Ishikawa (cell line): ENCODE results near the gene TRAPPC12.

Experiments
- CEBPB ChIP-seq: IDR thresholded peaks from 2 replicates; pipeline ENCODE4 v1.6.1; 2012
- CREB1 ChIP-seq: IDR thresholded peaks from 2 replicates; pipeline ENCODE4 v1.6.1; 2012; ENCODE audit warnings: low read depth
- EGR1 ChIP-seq: IDR thresholded peaks from 2 replicates; pipeline ENCODE4 v1.6.1; 2012
- EP300 ChIP-seq: IDR thresholded peaks from 2 replicates; pipeline ENCODE4 v1.6.1; 2012; ENCODE audit warnings: borderline replicate concordance
- FOXM1 ChIP-seq: IDR thresholded peaks from 2 replicates; pipeline ENCODE4 v1.6.1; 2012; ENCODE audit warnings: low read depth, borderline replicate concordance
- NFIC ChIP-seq: IDR thresholded peaks from 2 replicates; pipeline ENCODE4 v1.6.1; 2012
- RAD21 ChIP-seq: IDR thresholded peaks from 2 replicates; pipeline ENCODE4 v1.6.1; 2012; ENCODE audit warnings: low read depth
- TAF1 ChIP-seq: IDR thresholded peaks from 2 replicates; pipeline ENCODE4 v1.6.1; 2012; ENCODE audit warnings: low read depth, mild to moderate bottlenecking
- TCF12 ChIP-seq: IDR thresholded peaks from 2 replicates; pipeline ENCODE4 v1.6.1; 2012; ENCODE audit warnings: low read depth
- TEAD4 ChIP-seq: IDR thresholded peaks from 2 replicates; pipeline ENCODE4 v1.6.1; 2012
- USF1 ChIP-seq: IDR thresholded peaks from 2 replicates; pipeline ENCODE4 v1.6.1; 2012
- YY1 ChIP-seq: IDR thresholded peaks from 2 replicates; pipeline ENCODE4 v1.6.1; 2012; ENCODE audit warnings: low read depth
- ZBTB7A ChIP-seq: IDR thresholded peaks from 2 replicates; pipeline ENCODE4 v1.6.1; 2012; ENCODE audit warnings: low read depth
- TF ChIP-seq, protein P1 (sequence below): IDR thresholded peaks from 2 replicates; pipeline ENCODE4 v1.6.1; 2012
- TF ChIP-seq, protein P2 (sequence below): IDR thresholded peaks from 2 replicates; pipeline ENCODE4 v1.6.1; 2012; ENCODE audit warnings: low read depth, mild to moderate bottlenecking

The TRAPPC12 gene

GRCh38 chr2:3454802-3455201, 75.3 kb downstream of the TRAPPC12 start:
- TF ChIP-seq NFIC (no peak), EP300 (no peak), ZBTB7A (no peak), CEBPB (no peak), TCF12 (no peak), FOXM1 (no peak), EGR1 (no peak), USF1 (no peak), TAF1 (no peak), YY1 (no peak), RAD21 (no peak), CREB1 (no peak), TEAD4 (no peak)
- TF ChIP-seq, protein P1, sequence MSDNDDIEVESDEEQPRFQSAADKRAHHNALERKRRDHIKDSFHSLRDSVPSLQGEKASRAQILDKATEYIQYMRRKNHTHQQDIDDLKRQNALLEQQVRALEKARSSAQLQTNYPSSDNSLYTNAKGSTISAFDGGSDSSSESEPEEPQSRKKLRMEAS = no peak
- TF ChIP-seq, protein P2, sequence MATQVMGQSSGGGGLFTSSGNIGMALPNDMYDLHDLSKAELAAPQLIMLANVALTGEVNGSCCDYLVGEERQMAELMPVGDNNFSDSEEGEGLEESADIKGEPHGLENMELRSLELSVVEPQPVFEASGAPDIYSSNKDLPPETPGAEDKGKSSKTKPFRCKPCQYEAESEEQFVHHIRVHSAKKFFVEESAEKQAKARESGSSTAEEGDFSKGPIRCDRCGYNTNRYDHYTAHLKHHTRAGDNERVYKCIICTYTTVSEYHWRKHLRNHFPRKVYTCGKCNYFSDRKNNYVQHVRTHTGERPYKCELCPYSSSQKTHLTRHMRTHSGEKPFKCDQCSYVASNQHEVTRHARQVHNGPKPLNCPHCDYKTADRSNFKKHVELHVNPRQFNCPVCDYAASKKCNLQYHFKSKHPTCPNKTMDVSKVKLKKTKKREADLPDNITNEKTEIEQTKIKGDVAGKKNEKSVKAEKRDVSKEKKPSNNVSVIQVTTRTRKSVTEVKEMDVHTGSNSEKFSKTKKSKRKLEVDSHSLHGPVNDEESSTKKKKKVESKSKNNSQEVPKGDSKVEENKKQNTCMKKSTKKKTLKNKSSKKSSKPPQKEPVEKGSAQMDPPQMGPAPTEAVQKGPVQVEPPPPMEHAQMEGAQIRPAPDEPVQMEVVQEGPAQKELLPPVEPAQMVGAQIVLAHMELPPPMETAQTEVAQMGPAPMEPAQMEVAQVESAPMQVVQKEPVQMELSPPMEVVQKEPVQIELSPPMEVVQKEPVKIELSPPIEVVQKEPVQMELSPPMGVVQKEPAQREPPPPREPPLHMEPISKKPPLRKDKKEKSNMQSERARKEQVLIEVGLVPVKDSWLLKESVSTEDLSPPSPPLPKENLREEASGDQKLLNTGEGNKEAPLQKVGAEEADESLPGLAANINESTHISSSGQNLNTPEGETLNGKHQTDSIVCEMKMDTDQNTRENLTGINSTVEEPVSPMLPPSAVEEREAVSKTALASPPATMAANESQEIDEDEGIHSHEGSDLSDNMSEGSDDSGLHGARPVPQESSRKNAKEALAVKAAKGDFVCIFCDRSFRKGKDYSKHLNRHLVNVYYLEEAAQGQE = no peak

GRCh38 chr2:3456125-3456524, 76.6 kb downstream of the TRAPPC12 start:
- TF ChIP-seq EP300 (no peak), TCF12 (no peak), EGR1 (no peak)

DNA sequence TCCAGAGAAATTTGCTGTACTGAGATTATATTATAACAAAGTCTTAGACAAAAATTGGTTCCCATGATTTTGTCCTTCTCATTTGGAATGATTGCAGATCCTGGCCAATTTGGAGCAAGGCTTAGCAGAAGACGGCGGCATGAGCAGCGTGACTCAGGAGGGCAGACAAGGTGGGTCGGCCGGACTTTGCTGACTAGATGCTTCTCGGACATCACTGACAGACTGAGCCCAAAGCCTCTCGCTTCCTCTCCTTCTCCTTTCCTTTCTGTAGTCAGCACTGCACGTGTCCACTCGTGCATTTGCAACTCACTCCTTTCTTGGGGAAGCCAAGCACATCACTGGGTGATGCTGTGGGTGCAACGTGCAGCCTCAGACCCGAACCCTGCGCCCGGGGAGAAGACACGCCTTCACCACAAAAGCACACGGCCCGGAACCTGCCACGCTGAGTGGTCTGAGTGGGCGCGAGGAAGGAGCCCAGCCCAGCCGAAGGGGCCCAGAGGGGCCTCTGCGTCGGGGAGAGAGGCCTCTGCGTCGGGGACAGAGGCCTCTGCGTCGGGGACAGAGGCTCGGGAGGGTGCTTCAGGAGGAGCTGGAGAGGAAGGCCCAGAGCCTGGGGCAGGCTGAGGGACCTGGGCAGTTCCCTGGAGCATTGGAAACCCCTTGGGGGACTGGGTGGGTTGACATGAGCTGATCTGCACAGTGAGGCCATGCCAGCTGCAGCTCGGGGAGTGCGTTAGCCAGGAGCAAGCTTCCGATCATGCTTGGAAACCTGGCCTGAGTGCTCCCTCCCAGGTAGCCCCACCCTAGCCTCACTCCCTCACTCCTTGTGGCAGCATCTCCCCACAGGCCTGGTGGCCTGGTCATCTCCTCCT, 78.3 kb downstream of the TRAPPC12 start:
- TF ChIP-seq CREB1 = no peak
- TF ChIP-seq NFIC = no peak
- TF ChIP-seq, protein P1 = no peak
- TF ChIP-seq CEBPB = no peak
- TF ChIP-seq ZBTB7A = no peak
- no peak for TF ChIP-seq TCF12
- TF ChIP-seq YY1 = no peak
- no peak for TF ChIP-seq FOXM1
- TF ChIP-seq TAF1 = no peak
- TF ChIP-seq RAD21 = no peak
- no peak for TF ChIP-seq EP300
- no peak for TF ChIP-seq EGR1

DNA sequence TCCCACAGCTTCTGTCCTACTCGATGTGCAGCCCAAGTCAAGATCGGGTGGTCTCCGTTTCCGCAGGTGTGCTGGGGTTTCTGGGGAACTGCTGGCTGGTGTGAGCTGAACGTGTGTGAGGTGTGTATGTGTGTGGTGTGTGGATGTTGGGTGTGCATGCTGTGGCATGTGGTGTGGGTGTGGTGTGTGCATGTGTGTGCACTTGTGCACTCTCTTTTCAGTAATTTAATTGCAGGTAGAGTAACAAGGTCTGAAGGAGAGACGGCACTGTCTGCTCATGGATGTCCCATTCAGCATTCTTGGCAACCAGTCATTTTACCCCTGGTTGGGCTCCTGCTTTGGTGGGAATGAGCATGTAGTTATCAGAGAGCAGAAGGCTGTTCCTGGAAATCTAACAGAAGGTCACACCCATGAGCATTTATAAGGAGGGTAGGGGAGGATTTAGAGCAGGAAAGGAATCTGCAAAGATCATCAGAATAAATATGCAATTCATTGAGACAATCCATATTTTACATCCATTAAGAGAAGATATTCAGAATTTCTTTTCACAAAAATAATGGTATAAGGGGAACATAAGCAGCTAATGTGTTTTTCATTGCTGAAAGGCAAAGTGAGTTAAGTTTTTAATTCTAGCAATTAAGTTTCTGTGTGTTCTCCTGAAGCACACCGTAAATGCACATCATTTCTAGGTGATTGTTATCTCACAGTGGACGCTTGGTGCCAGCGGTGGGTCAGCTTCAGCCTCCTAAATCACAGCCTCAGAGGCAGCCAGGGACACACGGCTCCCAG, 79.1 kb downstream of the TRAPPC12 start:
- TF ChIP-seq TCF12 = no peak
- TF ChIP-seq EP300 = no peak
- TF ChIP-seq, protein P2 = no peak
- no peak for TF ChIP-seq YY1
- TF ChIP-seq, protein P1 = no peak
- no peak for TF ChIP-seq RAD21
- TF ChIP-seq ZBTB7A = no peak
- TF ChIP-seq USF1 = no peak

- TF ChIP-seq FOXM1 (no peak), CEBPB (no peak), YY1 (no peak), TEAD4 (no peak), RAD21 (no peak), NFIC (no peak), USF1 (no peak), EGR1 (no peak), CREB1 (no peak), EP300 (no peak), ZBTB7A (no peak), TCF12 (no peak)
- TF ChIP-seq, protein P1 = no peak
These were observed 79.9 kb downstream of the TRAPPC12 start for GRCh38 chr2:3459185-3460015.
